ENCODE data around the gene NRG3. TPM values are rescaled to one million over a fixed set of nuclear protein-coding genes. Genes with fewer than 3 reads are reported as not detected.

The NRG3 gene
- total and polyA plus RNA-seq, 5 donors from 2014 or later, result not detected

- Histone ChIP-seq H3K36me3 (ENCODE audit: control insufficient read depth, insufficient read depth, low read length) (no peaks in the 10 kb centered on the region), H3K27me3 (ENCODE audit: control insufficient read depth, insufficient read depth, low read length) (no peaks in the 10 kb centered on the region), H3K4me3 (ENCODE audit: low read depth, low read length) (no peak overlapping the region), H3K27ac (ENCODE audit: insufficient read depth, low read length, poor library complexity, severe bottlenecking) (no peak overlapping the region), H3K4me1 (ENCODE audit: control insufficient read depth, insufficient read depth, low read length, poor library complexity, severe bottlenecking) (no peaks in the 10 kb centered on the region), H3K9me3 (ENCODE audit: control insufficient read depth in 2 of 2, low read length in 2 of 2) (no peaks in the 10 kb centered on the region)
- Mint-ChIP-seq H3K9me3 (peaks cover 4 to 26% (median 10%) of the 10 kb centered on the region in 7 donors), H3K27ac (no peak overlapping the region), H3K36me3 (no peaks in the 10 kb centered on the region), H3K4me1 (no peaks in the 10 kb centered on the region), H3K27me3 (no peaks in the 10 kb centered on the region), H3K4me3 (no peak overlapping the region)
- DNase-seq (no peak), ATAC-seq (ENCODE audit: low read depth in 2 of 2) (no peak)
These were observed 1148.7 kb downstream of the NRG3 start for GRCh38 chr10:83023662-83024061.
